Endothelial cell of umbilical vein (primary cell): ENCODE measurements around the gene ZBTB25. TPM values are rescaled to one million over a fixed set of nuclear protein-coding genes. Genes with fewer than 3 reads are reported as not detected.

ENCODE experiments used
- BruUV-seq: library from RNA; stranded (reverse); fragments of 400-500 nt; replicated peaks from 2 replicates; lab custom pipeline; 2021; lab: Mats Ljungman, UMichigan
- CTCF ChIA-PET: fragments of 300-600, 350-600 bp; sonication (Branson Sonifier 250); formaldehyde crosslinking; loops from one replicate; lab custom pipeline; 2021; ENCODE audit warnings: antibody characterized with exemption, inconsistent platforms; lab: Charles Lee
- POLR2A ChIA-PET: fragments of 300-600, 350-600 bp; sonication (Branson Sonifier 250); formaldehyde crosslinking; loops from one replicate; lab custom pipeline; 2021; ENCODE audit warnings: antibody characterized with exemption, inconsistent platforms; lab: Charles Lee
- DNase-seq: peaks from one replicate; pipeline ENCODE4 v3.0.0-alpha.2; 2011; ENCODE audit warnings: low read depth, low spot score
- FAIRE-seq: peaks from 2 replicates; lab custom pipeline; 2011; peaks lifted over from hg19 to GRCh38; lab: Jason Lieb, UNC
- H2AFZ ChIP-seq: 2 replicates; pipeline ENCODE4 v1.6.0; 2012; ENCODE audit warnings: low read depth, low read length, control low read depth, inconsistent platforms
- H3K27ac ChIP-seq: 2 replicates; pipeline ENCODE4 v1.5.1; 2011; ENCODE audit warnings: low read depth, mild to moderate bottlenecking, control low read depth, low read length, moderate library complexity; ENCODE audit not compliant: insufficient read depth
- H3K27me3 ChIP-seq, 2 experiments: 2 replicates each; pipeline versions ENCODE4 v1.6.0 to v1.6.1; 2011; ENCODE audit warnings: low read length in 2 of 2, mixed read lengths in 1 of 2; ENCODE audit not compliant: control insufficient read depth in 2 of 2, insufficient read depth in 2 of 2
- H3K36me3 ChIP-seq, 2 experiments: 2 replicates in 1 of 2; 3 replicates in 1 of 2; pipeline ENCODE4 v1.5.1; 2011; ENCODE audit warnings: low read length in 2 of 2, mild to moderate bottlenecking in 1 of 2, moderate library complexity in 1 of 2; ENCODE audit not compliant: control insufficient read depth in 2 of 2, insufficient read depth in 2 of 2; ENCODE audit errors: extremely low read depth in 1 of 2
- H3K4me1 ChIP-seq: 3 replicates; pipeline ENCODE4 v1.5.1; 2011; ENCODE audit warnings: mild to moderate bottlenecking, low read length; ENCODE audit not compliant: control insufficient read depth, insufficient read depth; ENCODE audit errors: extremely low read depth
- H3K4me2 ChIP-seq: 2 replicates; pipeline ENCODE4 v1.6.1; 2011; ENCODE audit warnings: low read length, control low read depth, mixed read lengths; ENCODE audit not compliant: insufficient read depth
- H3K4me3 ChIP-seq, 3 experiments: fragments of 200-600 bp in 1 of 3; sonication (generic), shearing (Covaris generic) in 1 of 3; replicated peaks in 1 of 3; 2 replicates each; pipeline ENCODE4 v1.5.1; 2011 to 2016; ENCODE audit warnings: control low read depth in 3 of 3, low read length in 3 of 3, mild to moderate bottlenecking in 2 of 3, inconsistent platforms in 1 of 3, low read depth in 1 of 3, moderate library complexity in 1 of 3; ENCODE audit not compliant: insufficient read depth in 1 of 3
- H3K79me2 ChIP-seq: 2 replicates; pipeline ENCODE4 v1.6.0; 2012; ENCODE audit warnings: low read length, inconsistent platforms; ENCODE audit not compliant: control insufficient read depth, insufficient read depth
- H3K9ac ChIP-seq: replicated peaks from 2 replicates; pipeline ENCODE3; 2011; ENCODE audit warnings: low read length, control low read depth; ENCODE audit not compliant: insufficient read depth; ENCODE audit errors: extremely low read depth
- H3K9me1 ChIP-seq: replicated peaks from 3 replicates; pipeline ENCODE4 v1.6.0; 2011; ENCODE audit warnings: mild to moderate bottlenecking, low read length; ENCODE audit not compliant: control insufficient read depth, insufficient read depth; ENCODE audit errors: extremely low read depth
- H3K9me3 ChIP-seq: replicated peaks from 2 replicates; pipeline ENCODE4 v1.5.1; 2012; ENCODE audit warnings: low read length, inconsistent platforms; ENCODE audit not compliant: control insufficient read depth, insufficient read depth
- H4K20me1 ChIP-seq: replicated peaks from 2 replicates; pipeline ENCODE3; 2011; ENCODE audit warnings: mild to moderate bottlenecking, low read length; ENCODE audit not compliant: control insufficient read depth, insufficient read depth; ENCODE audit errors: extremely low read depth
- CTCF ChIP-seq, 2 donors: IDR thresholded peaks; 1 replicate in 1 of 2; 2 replicates in 1 of 2; pipeline ENCODE4 v1.5.1; 2011; ENCODE audit warnings: low read length in 2 of 2, mild to moderate bottlenecking in 2 of 2, moderate library complexity in 2 of 2, control low read depth in 1 of 2, inconsistent platforms in 1 of 2, low read depth in 1 of 2; ENCODE audit not compliant: insufficient read depth in 1 of 2; ENCODE audit errors: extremely low read depth in 1 of 2
- EZH2 ChIP-seq: IDR thresholded peaks from 2 replicates; pipeline ENCODE4 v1.6.1; 2012; ENCODE audit warnings: borderline replicate concordance, low read depth, mild to moderate bottlenecking, moderate library complexity, low read length, inconsistent platforms; ENCODE audit not compliant: severe bottlenecking
- FOS ChIP-seq: IDR thresholded peaks from 2 replicates; pipeline ENCODE4 v1.6.1; 2011; ENCODE audit warnings: mild to moderate bottlenecking, low read length, moderate library complexity, borderline replicate concordance; ENCODE audit not compliant: insufficient read depth
- GATA2 ChIP-seq: IDR thresholded peaks from 2 replicates; pipeline ENCODE4 v1.7.0; 2011; ENCODE audit warnings: low read depth, mild to moderate bottlenecking, moderate library complexity, mixed read lengths, low read length; ENCODE audit not compliant: insufficient read length, insufficient read depth
- JUN ChIP-seq: IDR thresholded peaks from 2 replicates; pipeline ENCODE4 v1.6.1; 2011; ENCODE audit warnings: borderline replicate concordance, low read depth; ENCODE audit not compliant: insufficient read length, insufficient read depth
- MAX ChIP-seq: IDR thresholded peaks from 2 replicates; pipeline ENCODE4 v1.6.1; 2011; ENCODE audit not compliant: insufficient read depth, insufficient read length
- MYC ChIP-seq: IDR thresholded peaks from one replicate; pipeline ENCODE4 v1.6.1; 2011; ENCODE audit warnings: mild to moderate bottlenecking, low read depth, low read length
- POLR2A ChIP-seq: IDR thresholded peaks from 2 replicates; pipeline ENCODE4 v1.6.1; 2012; ENCODE audit warnings: low read depth, mild to moderate bottlenecking, control low read depth, low read length
- POLR2AphosphoS5 ChIP-seq: IDR thresholded peaks from 2 replicates; pipeline ENCODE4 v1.6.1; 2012; ENCODE audit warnings: low read depth, mild to moderate bottlenecking, control low read depth, low read length, moderate library complexity; ENCODE audit not compliant: insufficient read depth
- dilution Hi-C: fragments of 300-500 bp; cut with MboI; formaldehyde crosslinking; loops from one replicate; pipeline ENCODE4 v1.15.0; 2019; ENCODE audit warnings: low sequenced_read_pairs; ENCODE audit not compliant: extremely low pct_ligation_motif_present
- intact Hi-C: fragments of 100-400 bp; cut with micrococcal nuclease; formaldehyde crosslinking; loops from one replicate; pipeline ENCODE4 v1.10.0; 2022
- polyA plus RNA-seq, 4 experiments: library from polyadenylated mRNA; depleted of rRNA in 3 of 4; stranded (reverse) in 3 of 4; unstranded in 1 of 4; fragments of >200 nt; gene quantifications; 2 replicates each; pipeline versions ENCODE4 v1.2.1 to v1.2.3, GENCODE V29; 2011 to 2012; ENCODE audit warnings: missing spikeins in 1 of 4
- total RNA-seq: library from RNA; stranded (reverse); gene quantifications from 2 replicates; pipeline ENCODE4 v1.2.3, GENCODE V29; 2021

ZBTB25 gene
- total and polyA plus RNA-seq, 2 donors (not counting 3 experiments of a cell fraction or from before 2014, with no cell fraction given), result 3.2 to 7.7 TPM

- no peak for FAIRE-seq
- no peak for DNase-seq
- no peaks in the 10 kb centered on the region for H3K9me3 ChIP-seq
- dilution Hi-C loops, result no loop called here
- intact Hi-C loops, result no loop called here
- H3K4me1 ChIP-seq, result peaks cover 7% of the 10 kb centered on the region
- H3K36me3 ChIP-seq, result no peaks in the 10 kb centered on the region
- H3K4me2 ChIP-seq, result no peak overlapping the region
- CTCF ChIA-PET, result interaction anchor here (0.8 to 1.6 kb wide), 2 partner anchors 80 to 171 kb away, joined by 3 to 5 read pairs; no protein-coding TSS in a partner anchor
- H3K27ac ChIP-seq, result no peak overlapping the region
- no TSS peak for BruUV-seq
- no peak for TF ChIP-seq POLR2A
- TF ChIP-seq FOS, result no peak
- TF ChIP-seq MYC, result no peak
- TF ChIP-seq JUN, result no peak
- no peak for TF ChIP-seq POLR2AphosphoS5
- no peak for TF ChIP-seq GATA2
- TF ChIP-seq CTCF (IDR thresholded peaks at IDR 0.05; ENCODE audit: extremely low read depth in 1 of 2, insufficient read depth in 1 of 2, low read depth in 1 of 2, low read length in 2 of 2), result no peak
- no peak for TF ChIP-seq MAX
- TF ChIP-seq EZH2, result no peak
- peaks cover 91% of the 10 kb centered on the region for H3K79me2 ChIP-seq
- POLR2A ChIA-PET, result interaction anchor here (1.0 kb wide), 1 partner anchor 11 kb away, joined by 5 read pairs; no protein-coding TSS in a partner anchor
- H2AFZ ChIP-seq, result no peak overlapping the region
- H3K4me3 ChIP-seq, result no peak overlapping the region
- no peaks in the 10 kb centered on the region for H3K27me3 ChIP-seq
- peaks cover 2% of the 10 kb centered on the region for H3K9me1 ChIP-seq
- H3K9ac ChIP-seq, result no peak overlapping the region
- H4K20me1 ChIP-seq, result peaks cover 27% of the 10 kb centered on the region
Measured at GRCh38 chr14:64515053-64515452, 11.4 kb upstream of the ZBTB25 start.
